Smooth muscle cell (in vitro differentiated cells): Measurements from ENCODE around the gene FAM241A. TPM values are rescaled to one million over a fixed set of nuclear protein-coding genes. Genes with fewer than 3 reads are reported as not detected.

ENCODE experiments used
- DNase-seq: peaks from one replicate; lab custom pipeline; 2025; ENCODE audit not compliant: unreplicated experiment; lab: John Stamatoyannopoulos, UW
- H2AFZ ChIP-seq: fragments of 200-600 bp; sonication (generic); 2 replicates; pipeline ENCODE4 v1.6.0; 2016; ENCODE audit warnings: antibody characterized with exemption, low read depth, mild to moderate bottlenecking
- H3F3A ChIP-seq: fragments of 200-600 bp; sonication (generic); 2 replicates; pipeline ENCODE4 v1.6.0; 2017; ENCODE audit warnings: antibody characterized with exemption, low read depth
- H3K27ac ChIP-seq: fragments of 200-600 bp; sonication (generic); 2 replicates; pipeline ENCODE4 v1.5.1; 2016; ENCODE audit warnings: low read depth, mild to moderate bottlenecking
- H3K27me3 ChIP-seq: fragments of 200-600 bp; sonication (generic); 2 replicates; pipeline ENCODE4 v1.6.1; 2016; ENCODE audit warnings: low read depth, mild to moderate bottlenecking
- H3K36me3 ChIP-seq: fragments of 200-600 bp; sonication (generic); 2 replicates; pipeline ENCODE4 v1.5.1; 2016; ENCODE audit warnings: low read depth
- H3K4me1 ChIP-seq: fragments of 200-600 bp; sonication (generic); 2 replicates; pipeline ENCODE4 v1.5.1; 2016; ENCODE audit warnings: low read depth
- H3K4me2 ChIP-seq: fragments of 200-600 bp; sonication (generic); 2 replicates; pipeline ENCODE4 v1.6.0; 2016; ENCODE audit warnings: mild to moderate bottlenecking
- H3K4me3 ChIP-seq: fragments of 200-600 bp; sonication (generic); 2 replicates; pipeline ENCODE4 v1.5.1; 2016; ENCODE audit warnings: mild to moderate bottlenecking
- H3K79me2 ChIP-seq: fragments of 200-600 bp; sonication (generic); 2 replicates; pipeline ENCODE4 v1.6.0; 2016; ENCODE audit warnings: low read depth, mild to moderate bottlenecking
- H3K9ac ChIP-seq: fragments of 200-600 bp; sonication (generic); 2 replicates; pipeline ENCODE4 v1.6.0; 2016; ENCODE audit warnings: low read depth
- H3K9me3 ChIP-seq: fragments of 200-600 bp; sonication (generic); replicated peaks from 2 replicates; pipeline ENCODE4 v1.5.1; 2016; ENCODE audit warnings: low read depth
- H4K20me1 ChIP-seq: fragments of 200-600 bp; sonication (generic); 2 replicates; pipeline ENCODE4 v1.6.0; 2016; ENCODE audit warnings: low read depth
- WGBS: methylation state at CpG from one replicate; pipeline ENCODE4 v1.1.7; 2016; ENCODE audit warnings: low lambda C conversion rate; 5-methylcytosine and 5-hydroxymethylcytosine counted together
- polyA plus RNA-seq: library from polyadenylated mRNA; unstranded; fragments of >200 nt; fragmentation: Nextera tagmentation; extraction: Ambion mirVana; gene quantifications from 2 replicates; pipeline ENCODE4 v1.2.1, GENCODE V29; 2016
- total RNA-seq: library from RNA; depleted of rRNA; stranded (reverse); fragments of >200 nt; gene quantifications from 2 replicates; pipeline ENCODE4 v1.2.3, GENCODE V29; 2014
- TF ChIP-seq, protein P1 (sequence below): fragments of 200-600 bp; sonication (generic); IDR thresholded peaks from 2 replicates; pipeline ENCODE4 v1.5.1; 2017; ENCODE audit warnings: borderline replicate concordance, mild to moderate bottlenecking, antibody characterized with exemption; ENCODE audit not compliant: insufficient read depth, poor library complexity, severe bottlenecking

The FAM241A gene
- total and polyA plus RNA-seq, 2 experiments from 2014 or later = 0.19 to 0.27 TPM

DNA sequence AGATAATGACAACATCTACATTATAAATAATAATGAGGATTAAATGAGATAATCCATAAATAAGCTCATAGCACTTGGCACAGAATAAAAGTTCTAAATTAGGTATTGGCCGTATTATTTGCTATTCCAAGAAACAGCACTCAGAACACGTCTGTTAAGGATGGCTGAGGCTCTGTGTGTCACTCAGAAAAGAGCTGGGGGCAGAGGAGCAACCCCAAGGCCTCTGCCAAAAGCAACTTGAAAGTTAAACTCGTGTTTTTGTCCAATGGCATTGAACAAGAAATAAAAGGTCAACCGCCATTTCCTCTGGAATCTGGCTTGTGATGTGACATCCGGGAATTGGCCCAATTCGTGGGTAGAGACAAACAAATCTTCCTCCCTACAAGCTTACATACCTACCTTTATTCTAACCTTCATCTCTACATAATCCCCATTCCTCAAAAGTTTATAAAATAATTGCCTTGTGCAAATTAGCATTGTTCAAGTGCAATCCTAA is 42.3 kb upstream of the FAM241A start:
- H3K9me3 ChIP-seq = no peaks in the 10 kb centered on the region
- WGBS = 91% methylated on average over 6 of the region's 6 CpGs
- no peak overlapping the region for H3K4me2 ChIP-seq
- H3K4me1 ChIP-seq = peaks cover 4% of the 10 kb centered on the region
- H4K20me1 ChIP-seq = no peaks in the 10 kb centered on the region
- H3K36me3 ChIP-seq = no peaks in the 10 kb centered on the region
- H2AFZ ChIP-seq = no peak overlapping the region
- DNase-seq = no peak
- no peaks in the 10 kb centered on the region for H3K79me2 ChIP-seq
- no peaks in the 10 kb centered on the region for H3K27me3 ChIP-seq
- TF ChIP-seq, protein P1, sequence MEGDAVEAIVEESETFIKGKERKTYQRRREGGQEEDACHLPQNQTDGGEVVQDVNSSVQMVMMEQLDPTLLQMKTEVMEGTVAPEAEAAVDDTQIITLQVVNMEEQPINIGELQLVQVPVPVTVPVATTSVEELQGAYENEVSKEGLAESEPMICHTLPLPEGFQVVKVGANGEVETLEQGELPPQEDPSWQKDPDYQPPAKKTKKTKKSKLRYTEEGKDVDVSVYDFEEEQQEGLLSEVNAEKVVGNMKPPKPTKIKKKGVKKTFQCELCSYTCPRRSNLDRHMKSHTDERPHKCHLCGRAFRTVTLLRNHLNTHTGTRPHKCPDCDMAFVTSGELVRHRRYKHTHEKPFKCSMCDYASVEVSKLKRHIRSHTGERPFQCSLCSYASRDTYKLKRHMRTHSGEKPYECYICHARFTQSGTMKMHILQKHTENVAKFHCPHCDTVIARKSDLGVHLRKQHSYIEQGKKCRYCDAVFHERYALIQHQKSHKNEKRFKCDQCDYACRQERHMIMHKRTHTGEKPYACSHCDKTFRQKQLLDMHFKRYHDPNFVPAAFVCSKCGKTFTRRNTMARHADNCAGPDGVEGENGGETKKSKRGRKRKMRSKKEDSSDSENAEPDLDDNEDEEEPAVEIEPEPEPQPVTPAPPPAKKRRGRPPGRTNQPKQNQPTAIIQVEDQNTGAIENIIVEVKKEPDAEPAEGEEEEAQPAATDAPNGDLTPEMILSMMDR = no peak
- no peak overlapping the region for H3K27ac ChIP-seq
- no peak overlapping the region for H3K4me3 ChIP-seq
- no peaks in the 10 kb centered on the region for H3F3A ChIP-seq
- H3K9ac ChIP-seq = no peak overlapping the region

GRCh38 chr4:112105201-112105969 is 39.9 kb upstream of the FAM241A start:
- Histone ChIP-seq H3K9ac (no peak overlapping the region), H3K27ac (no peak overlapping the region), H3K36me3 (no peaks in the 10 kb centered on the region), H3F3A (no peaks in the 10 kb centered on the region), H3K4me2 (no peak overlapping the region), H4K20me1 (no peaks in the 10 kb centered on the region), H2AFZ (no peak overlapping the region), H3K4me1 (no peaks in the 10 kb centered on the region), H3K4me3 (no peak overlapping the region), H3K27me3 (no peaks in the 10 kb centered on the region), H3K79me2 (no peaks in the 10 kb centered on the region), H3K9me3 (no peaks in the 10 kb centered on the region)
- no peak for DNase-seq
- WGBS = 75% methylated on average over 2 of the region's 2 CpGs
- TF ChIP-seq, protein P1 = no peak

- Histone ChIP-seq H3K79me2 (no peaks in the 10 kb centered on the region), H3K4me1 (no peaks in the 10 kb centered on the region), H3K9ac (no peak overlapping the region), H2AFZ (no peak overlapping the region), H3K4me2 (no peak overlapping the region), H3K27me3 (no peaks in the 10 kb centered on the region), H3K27ac (no peak overlapping the region), H3K9me3 (no peaks in the 10 kb centered on the region), H3K4me3 (no peak overlapping the region), H4K20me1 (no peaks in the 10 kb centered on the region), H3K36me3 (no peaks in the 10 kb centered on the region), H3F3A (no peaks in the 10 kb centered on the region)
- DNase-seq = no peak
- WGBS = 53% methylated on average over 3 of the region's 3 CpGs
- TF ChIP-seq, protein P1 = no peak
These were observed 35.7 kb upstream of the FAM241A start for GRCh38 chr4:112109360-112110058.
